Vagina (tissue), 2 donors: ENCODE measurements around the gene PTS.

Experiments
- CTCF ChIP-seq, 3 experiments: fragments of 450-650 bp in 2 of 3; fragments of 200-600 bp in 1 of 3; sonication (generic) in 1 of 3; IDR thresholded peaks; one replicate each; pipeline ENCODE4 v1.5.1; 2017 to 2019; ENCODE audit warnings: antibody characterized with exemption in 3 of 3, mild to moderate bottlenecking in 2 of 3, moderate library complexity in 2 of 3
- POLR2A ChIP-seq, 2 donors: fragments of 450-650 bp; IDR thresholded peaks; one replicate each; pipeline ENCODE4 v1.6.1; 2017; ENCODE audit warnings: antibody characterized with exemption in 2 of 2, mild to moderate bottlenecking in 2 of 2, moderate library complexity in 2 of 2

DNA sequence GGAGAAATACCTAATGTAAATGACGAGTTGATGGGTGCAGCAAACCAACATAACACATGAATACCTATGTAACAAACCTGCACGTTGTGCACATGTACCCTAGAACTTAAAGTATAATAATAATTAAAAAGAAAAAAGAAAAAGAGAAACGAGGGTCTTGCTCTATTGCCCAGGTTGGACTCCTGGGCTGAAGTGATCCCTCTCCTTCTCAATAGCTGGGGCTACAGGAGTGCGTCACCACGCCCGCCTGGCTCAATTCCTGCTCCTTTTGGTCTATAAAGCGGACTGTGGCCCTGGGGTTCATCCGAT lies 521 bp upstream of the PTS start:
- no peak for TF ChIP-seq CTCF (IDR thresholded peaks at IDR 0.05)
- TF ChIP-seq POLR2A (IDR thresholded peaks at IDR 0.05), result no peak
